HuH-7.5 (cell line): ENCODE data around the gene SLX9.

Experiments
- DNase-seq: peaks from one replicate; pipeline ENCODE4 v3.0.0; 2011; ENCODE audit warnings: low spot score

The SLX9 gene

GRCh38 chr21:44930543-44930981, 9.3 kb upstream of the SLX9 start:
- no peak for DNase-seq

DNA sequence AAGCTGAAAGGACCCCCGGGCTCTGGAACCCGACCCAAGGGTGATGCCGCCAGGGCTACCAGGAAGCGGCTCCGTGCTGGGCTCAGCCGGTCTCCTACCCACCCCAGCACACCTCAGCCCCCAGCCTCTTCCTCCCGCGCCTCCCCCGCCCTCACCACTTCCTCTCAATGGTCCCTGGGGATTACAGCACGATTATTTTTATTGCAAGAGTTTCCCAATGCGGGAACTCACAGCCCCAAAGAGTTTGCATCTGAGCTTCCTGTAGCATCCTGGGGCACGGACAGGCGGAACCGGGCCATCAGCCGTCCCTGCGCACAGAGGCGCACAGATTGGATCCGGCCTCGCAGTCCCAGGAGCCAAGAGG, 8.7 kb upstream of the SLX9 start:
- DNase-seq = no peak

DNA sequence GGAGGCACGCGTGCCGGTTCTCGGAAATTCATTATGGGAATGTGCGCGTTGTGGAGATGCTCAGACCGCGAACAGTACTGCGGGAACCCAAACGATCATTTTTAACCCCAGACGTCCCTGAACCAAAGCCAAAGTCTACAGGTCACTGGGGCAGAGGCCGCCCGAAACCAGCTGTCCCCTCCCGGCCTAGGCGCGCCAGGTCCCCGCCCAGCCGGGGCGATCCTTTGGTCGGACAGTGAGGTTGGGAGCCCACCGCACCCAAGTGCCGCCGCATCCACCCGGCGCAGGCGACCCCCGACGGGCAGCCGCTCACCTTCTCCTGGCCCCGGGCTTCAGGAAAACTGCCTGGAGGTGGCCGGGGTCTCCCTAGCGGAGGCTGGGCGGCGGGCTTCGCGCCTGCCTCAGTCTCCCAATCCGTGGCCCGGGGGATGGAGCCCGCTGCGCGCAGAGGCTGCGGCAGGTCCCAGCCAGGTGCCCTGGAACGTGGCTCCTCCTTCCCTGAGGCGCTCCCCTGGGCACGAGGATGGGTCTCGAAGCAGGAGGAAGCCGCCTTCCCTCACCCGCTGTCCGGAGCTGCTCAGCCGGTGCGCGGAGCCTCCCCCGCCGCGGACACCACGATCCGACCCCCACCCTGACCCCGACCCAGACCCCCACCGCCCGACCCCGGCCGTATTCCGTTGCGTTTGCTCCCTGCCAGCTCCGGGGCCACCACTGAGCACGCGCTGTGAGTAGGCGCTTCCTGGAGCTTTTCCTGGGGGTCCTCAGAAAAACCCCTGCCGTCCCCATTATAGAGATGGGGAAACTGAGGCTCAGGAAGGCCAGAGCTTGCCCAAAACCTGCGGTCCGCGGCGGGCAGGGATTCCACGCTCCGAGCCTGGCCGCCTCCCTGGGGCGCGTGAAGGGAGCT, 8.1 kb upstream of the SLX9 start:
- DNase-seq = no peak

DNA sequence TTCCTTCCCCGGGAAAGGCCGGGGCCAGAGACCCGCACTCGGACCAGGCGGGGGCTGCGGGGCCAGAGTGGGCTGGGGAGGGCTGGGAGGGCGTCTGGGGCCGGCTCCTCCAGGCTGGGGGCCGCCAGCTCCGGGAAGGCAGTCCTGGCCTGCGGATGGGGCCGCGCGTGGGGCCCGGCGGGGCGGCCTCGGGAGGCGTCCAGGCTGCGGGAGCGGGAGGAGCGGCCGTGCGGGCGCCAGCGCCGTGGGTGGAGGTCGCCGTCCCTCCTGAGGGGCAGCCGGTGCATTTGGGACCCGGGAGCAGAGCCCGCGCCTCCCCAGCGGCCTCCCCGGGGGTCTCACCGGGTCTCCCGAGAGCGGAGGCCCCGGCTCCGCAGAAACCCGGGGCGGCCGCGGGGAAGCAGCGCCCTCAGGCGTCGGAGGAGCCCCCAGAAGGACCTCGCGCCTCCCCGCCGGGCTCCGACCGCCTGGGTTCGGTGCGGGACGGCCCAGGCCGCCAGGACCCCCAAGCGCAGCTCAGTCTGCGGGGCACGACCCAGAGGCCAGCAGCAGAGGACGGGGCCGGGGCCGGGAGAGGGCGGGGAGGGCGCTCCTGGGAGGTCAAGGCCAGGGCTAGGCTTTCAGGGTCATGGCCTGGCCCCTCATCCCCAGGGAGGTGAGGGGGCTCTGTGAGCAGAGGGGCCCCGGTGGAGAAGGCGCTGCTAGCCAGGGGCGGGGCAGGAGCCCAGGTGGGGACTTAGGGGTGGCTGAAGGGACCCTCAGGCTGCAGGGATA, 7.2 kb upstream of the SLX9 start:
- DNase-seq = peak; percentile 63

GRCh38 chr21:44933199-44933917, 6.5 kb upstream of the SLX9 start:
- DNase-seq = no peak

DNA sequence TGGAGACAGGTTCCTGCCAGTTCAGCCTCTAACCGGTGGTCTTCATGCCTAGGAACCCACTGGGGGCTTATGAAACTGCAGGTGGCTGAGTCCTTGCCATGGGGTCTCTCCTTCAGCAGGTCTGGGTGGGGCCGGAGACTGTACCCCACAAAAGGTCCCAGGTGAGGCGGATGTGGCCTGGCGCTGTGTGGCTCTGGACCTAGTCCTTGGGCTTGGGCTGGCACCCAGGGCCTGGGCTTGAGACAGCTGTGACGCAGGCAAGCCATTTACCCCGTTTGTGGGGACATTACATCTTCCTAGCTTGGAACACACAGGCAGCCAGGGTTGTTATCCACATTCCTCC, 5.9 kb upstream of the SLX9 start:
- DNase-seq = no peak

DNA sequence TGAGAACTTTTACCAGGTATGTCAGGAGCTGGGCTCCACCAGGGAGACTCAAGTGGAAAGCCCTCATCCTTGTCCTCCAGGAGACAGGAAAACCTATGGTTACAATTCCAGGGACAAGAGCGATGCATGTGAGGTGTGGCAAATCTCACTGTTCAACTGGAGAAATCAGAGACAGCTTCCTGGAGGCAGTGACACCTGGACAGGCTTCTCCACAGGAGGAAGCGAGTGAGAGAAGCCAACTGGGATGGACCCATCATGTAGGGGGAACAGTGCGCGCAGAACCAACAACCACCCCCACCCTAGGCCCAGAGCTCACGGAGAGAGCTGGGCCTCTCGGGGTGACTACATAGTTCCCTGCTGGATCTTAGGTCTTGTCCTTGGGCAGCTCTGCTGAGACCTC, 5.6 kb upstream of the SLX9 start:
- DNase-seq = no peak

GRCh38 chr21:44934797-44935532, 4.9 kb upstream of the SLX9 start:
- no peak for DNase-seq

GRCh38 chr21:44935533-44935927, 4.3 kb upstream of the SLX9 start:
- no peak for DNase-seq

GRCh38 chr21:44938772-44939531, 877 bp upstream of the SLX9 start:
- DNase-seq = no peak

GRCh38 chr21:44940116-44940631, 345 bp downstream of the SLX9 start:
- DNase-seq = no peak

DNA sequence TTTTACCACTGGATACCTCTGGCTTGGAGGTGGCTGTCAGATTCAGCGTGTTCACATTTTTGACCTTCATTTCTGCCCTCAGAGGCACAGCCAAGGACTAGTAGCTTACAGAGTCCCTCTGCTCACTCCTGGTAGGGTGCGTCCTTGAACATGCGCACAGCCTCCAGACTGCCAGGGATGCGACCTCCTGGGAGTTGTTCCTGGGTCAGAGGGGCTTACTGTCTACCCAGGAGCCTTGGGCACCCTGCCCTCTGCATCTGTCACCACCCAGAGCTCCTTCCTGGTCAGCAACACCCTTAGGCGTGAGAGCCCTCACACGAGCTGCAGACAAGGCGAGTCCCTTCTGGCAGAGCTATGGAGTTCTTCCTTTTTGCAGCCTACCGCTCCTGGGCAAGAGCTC, 1.7 kb downstream of the SLX9 start:
- DNase-seq = no peak

DNA sequence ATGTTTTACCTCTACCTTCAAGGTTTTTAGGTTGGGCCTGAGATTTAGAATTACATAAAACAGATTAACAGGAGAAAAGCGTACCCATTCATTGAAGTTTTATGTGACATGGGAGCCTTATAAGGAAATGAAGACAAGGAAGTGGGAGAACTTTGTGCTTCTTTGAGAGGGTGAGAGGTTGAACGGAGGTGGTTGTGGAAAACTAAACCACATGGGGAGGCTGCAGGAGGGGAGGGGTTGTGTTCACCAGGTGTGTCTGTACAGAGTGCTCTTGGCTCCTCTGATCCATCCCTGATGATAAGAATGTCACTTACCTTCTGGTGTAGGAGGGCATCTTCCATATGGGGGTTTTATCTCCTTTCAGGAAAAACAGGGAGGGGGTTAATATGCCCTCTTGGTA, 2.7 kb downstream of the SLX9 start:
- DNase-seq = no peak

DNA sequence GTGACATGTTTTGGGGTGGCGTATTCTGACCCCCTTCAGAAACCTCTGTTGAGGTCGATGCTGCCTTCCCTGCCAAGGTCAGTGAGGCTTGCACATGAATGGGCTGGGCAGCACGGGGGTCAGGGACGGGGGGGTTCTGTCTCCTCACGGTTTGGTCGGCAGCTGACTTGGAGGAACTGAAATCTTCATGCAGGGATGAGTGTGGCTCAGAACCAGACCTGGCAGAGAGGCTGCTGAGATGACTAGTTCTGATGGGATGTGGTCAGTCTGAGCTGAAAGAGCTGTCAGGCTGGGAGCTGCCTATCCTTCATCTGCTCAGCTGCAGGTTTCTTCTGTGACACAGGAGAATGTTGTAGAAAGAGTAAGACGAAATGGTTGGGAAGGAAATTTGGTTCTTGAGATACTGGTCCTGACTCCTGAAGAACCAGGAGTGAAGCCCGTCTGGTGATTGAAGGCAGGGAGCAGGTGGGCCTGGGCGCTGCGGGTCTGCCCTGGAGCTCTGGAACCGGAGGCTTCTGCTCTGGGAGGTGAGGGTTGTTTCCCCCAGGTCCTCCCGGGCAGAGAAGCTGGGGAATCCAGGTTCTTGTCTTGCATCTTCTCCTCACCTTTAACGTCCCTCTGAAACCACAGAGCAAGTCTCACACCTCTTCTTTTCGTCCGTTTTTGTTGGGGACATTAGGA, 3.3 kb downstream of the SLX9 start:
- DNase-seq = no peak

GRCh38 chr21:44943686-44944550, 4.1 kb downstream of the SLX9 start:
- DNase-seq = no peak

GRCh38 chr21:44944596-44944995, 4.8 kb downstream of the SLX9 start:
- DNase-seq = no peak

- no peak for DNase-seq
Measured at GRCh38 chr21:44946254-44947041, 6.6 kb downstream of the SLX9 start.

GRCh38 chr21:44947111-44947929, 7.5 kb downstream of the SLX9 start:
- no peak for DNase-seq
